ENCODE measurements around the gene TBC1D22A. TPM values are rescaled to one million over a fixed set of nuclear protein-coding genes. Genes with fewer than 3 reads are reported as not detected.

The TBC1D22A gene
- total and polyA plus RNA-seq, 2 experiments from 2014 or later: 15.3 to 19.8 TPM

DNA sequence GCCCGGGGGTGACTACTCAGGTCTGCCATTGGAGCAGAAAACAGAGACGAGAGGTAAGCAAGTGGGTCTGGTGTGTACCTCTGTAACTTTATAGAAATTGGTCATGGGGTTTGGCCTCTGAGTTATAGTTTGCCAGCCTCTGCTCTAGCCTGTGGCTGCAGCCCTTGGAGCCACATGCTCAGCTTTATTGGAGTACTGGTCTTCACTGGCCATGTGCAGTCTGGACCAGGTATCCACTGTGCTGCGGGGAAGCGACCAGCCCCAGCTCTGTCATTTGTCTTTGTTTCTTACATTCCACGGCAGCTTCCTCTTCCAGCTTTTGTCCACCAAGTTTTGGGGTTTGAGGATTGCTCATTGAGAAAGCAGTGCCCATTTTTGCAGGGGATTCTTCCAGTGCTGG is 453.4 kb downstream of the TBC1D22A start:
- Histone ChIP-seq H3K4me2 (no peak overlapping the region), H3K36me3 (replicated peaks; ENCODE audit: insufficient read depth, low read depth) (no peaks in the 10 kb centered on the region), H3K27me3 (no peaks in the 10 kb centered on the region), H4K20me1 (ENCODE audit: insufficient read depth, poor library complexity, severe bottlenecking) (no peaks in the 10 kb centered on the region), H3K4me1 (ENCODE audit: insufficient read depth) (no peaks in the 10 kb centered on the region), H3K9me2 (replicated peaks; ENCODE audit: insufficient read depth) (no peaks in the 10 kb centered on the region), H2AFZ (no peak overlapping the region), H3K4me3 (no peak overlapping the region), H3K9me3 (ENCODE audit: low read depth) (no peaks in the 10 kb centered on the region), H3K79me2 (no peaks in the 10 kb centered on the region), H3K27ac (no peak overlapping the region)
- no peak for TF ChIP-seq EZH2phosphoT487 (IDR thresholded peaks at IDR 0.05; ENCODE audit: low read depth, severe bottlenecking, unreplicated experiment)
- no peak for TF ChIP-seq EZH2 (IDR thresholded peaks at IDR 0.05; ENCODE audit: borderline replicate concordance)
- TF ChIP-seq, protein P1, sequence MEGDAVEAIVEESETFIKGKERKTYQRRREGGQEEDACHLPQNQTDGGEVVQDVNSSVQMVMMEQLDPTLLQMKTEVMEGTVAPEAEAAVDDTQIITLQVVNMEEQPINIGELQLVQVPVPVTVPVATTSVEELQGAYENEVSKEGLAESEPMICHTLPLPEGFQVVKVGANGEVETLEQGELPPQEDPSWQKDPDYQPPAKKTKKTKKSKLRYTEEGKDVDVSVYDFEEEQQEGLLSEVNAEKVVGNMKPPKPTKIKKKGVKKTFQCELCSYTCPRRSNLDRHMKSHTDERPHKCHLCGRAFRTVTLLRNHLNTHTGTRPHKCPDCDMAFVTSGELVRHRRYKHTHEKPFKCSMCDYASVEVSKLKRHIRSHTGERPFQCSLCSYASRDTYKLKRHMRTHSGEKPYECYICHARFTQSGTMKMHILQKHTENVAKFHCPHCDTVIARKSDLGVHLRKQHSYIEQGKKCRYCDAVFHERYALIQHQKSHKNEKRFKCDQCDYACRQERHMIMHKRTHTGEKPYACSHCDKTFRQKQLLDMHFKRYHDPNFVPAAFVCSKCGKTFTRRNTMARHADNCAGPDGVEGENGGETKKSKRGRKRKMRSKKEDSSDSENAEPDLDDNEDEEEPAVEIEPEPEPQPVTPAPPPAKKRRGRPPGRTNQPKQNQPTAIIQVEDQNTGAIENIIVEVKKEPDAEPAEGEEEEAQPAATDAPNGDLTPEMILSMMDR (IDR thresholded peaks at IDR 0.05; ENCODE audit: poor library complexity): no peak
- DNase-seq (ENCODE audit: low spot score): no peak
- 76% methylated on average over 5 of the region's 5 CpGs for WGBS (ENCODE audit: low lambda C conversion rate, missing lambda C conversion rate)

DNA sequence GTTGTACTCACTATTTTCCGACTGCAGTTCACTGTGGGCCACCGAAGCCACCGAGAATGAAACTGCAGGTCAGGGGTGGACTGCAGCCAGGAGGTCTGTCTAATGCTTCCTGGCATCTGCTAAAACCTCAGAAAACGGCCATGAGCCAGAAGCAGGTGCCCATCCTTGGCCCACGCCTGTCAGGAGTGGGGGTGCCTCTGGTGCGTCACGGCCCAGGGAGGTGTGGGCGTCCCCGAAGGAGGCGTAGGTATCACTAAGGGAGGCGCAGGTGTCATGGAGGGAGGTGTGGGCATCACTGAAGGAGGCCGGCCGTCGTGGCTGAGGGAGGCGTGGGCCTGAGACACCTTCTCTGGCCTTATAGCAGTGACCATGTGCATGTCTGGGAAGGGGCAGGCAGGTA is 456.2 kb downstream of the TBC1D22A start:
- H3K4me1 ChIP-seq (ENCODE audit: insufficient read depth): no peaks in the 10 kb centered on the region
- no peaks in the 10 kb centered on the region for H4K20me1 ChIP-seq (ENCODE audit: insufficient read depth, poor library complexity, severe bottlenecking)
- H2AFZ ChIP-seq: no peak overlapping the region
- TF ChIP-seq, protein P1 (IDR thresholded peaks at IDR 0.05; ENCODE audit: poor library complexity): no peak
- no peak for TF ChIP-seq EZH2 (IDR thresholded peaks at IDR 0.05; ENCODE audit: borderline replicate concordance)
- no peak for TF ChIP-seq EZH2phosphoT487 (IDR thresholded peaks at IDR 0.05; ENCODE audit: low read depth, severe bottlenecking, unreplicated experiment)
- no peaks in the 10 kb centered on the region for H3K9me2 ChIP-seq (replicated peaks; ENCODE audit: insufficient read depth)
- H3K4me2 ChIP-seq: no peak overlapping the region
- H3K36me3 ChIP-seq (replicated peaks; ENCODE audit: insufficient read depth, low read depth): no peaks in the 10 kb centered on the region
- H3K79me2 ChIP-seq: no peaks in the 10 kb centered on the region
- H3K9me3 ChIP-seq (ENCODE audit: low read depth): no peaks in the 10 kb centered on the region
- no peaks in the 10 kb centered on the region for H3K27me3 ChIP-seq
- WGBS (ENCODE audit: low lambda C conversion rate, missing lambda C conversion rate): 89% methylated on average over 15 of the region's 15 CpGs
- DNase-seq (ENCODE audit: low spot score): no peak
- no peak overlapping the region for H3K27ac ChIP-seq
- no peak overlapping the region for H3K4me3 ChIP-seq

DNA sequence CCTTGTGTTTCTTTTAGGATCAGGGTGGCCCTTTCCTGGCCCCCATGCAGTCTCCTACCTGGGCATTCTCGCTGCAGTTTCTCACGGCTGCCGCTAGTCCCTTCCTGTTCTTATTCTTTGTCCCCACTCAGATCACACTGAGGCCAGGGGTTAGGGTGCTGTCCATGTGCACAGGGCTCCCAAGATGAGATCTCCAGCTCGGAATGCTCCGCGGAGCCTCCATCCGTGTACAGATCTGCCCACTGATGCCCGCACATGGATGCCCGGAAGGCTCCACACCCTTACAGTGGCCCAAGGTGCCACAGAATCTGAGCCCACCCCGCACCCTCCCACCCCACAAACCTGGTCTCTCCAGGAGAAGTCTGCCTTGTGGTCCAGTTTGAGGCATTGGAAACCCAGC is 457.3 kb downstream of the TBC1D22A start:
- H3K9me3 ChIP-seq (ENCODE audit: low read depth): no peaks in the 10 kb centered on the region
- no peaks in the 10 kb centered on the region for H3K27me3 ChIP-seq
- no peak for DNase-seq (ENCODE audit: low spot score)
- H2AFZ ChIP-seq: no peak overlapping the region
- no peaks in the 10 kb centered on the region for H3K79me2 ChIP-seq
- no peak overlapping the region for H3K4me2 ChIP-seq
- no peaks in the 10 kb centered on the region for H3K9me2 ChIP-seq (replicated peaks; ENCODE audit: insufficient read depth)
- H3K4me3 ChIP-seq: no peak overlapping the region
- no peaks in the 10 kb centered on the region for H4K20me1 ChIP-seq (ENCODE audit: insufficient read depth, poor library complexity, severe bottlenecking)
- no peaks in the 10 kb centered on the region for H3K4me1 ChIP-seq (ENCODE audit: insufficient read depth)
- TF ChIP-seq, protein P1 (IDR thresholded peaks at IDR 0.05; ENCODE audit: poor library complexity): no peak
- TF ChIP-seq EZH2 (IDR thresholded peaks at IDR 0.05; ENCODE audit: borderline replicate concordance): no peak
- TF ChIP-seq EZH2phosphoT487 (IDR thresholded peaks at IDR 0.05; ENCODE audit: low read depth, severe bottlenecking, unreplicated experiment): no peak
- WGBS (ENCODE audit: low lambda C conversion rate, missing lambda C conversion rate): 95% methylated on average over 6 of the region's 10 CpGs
- no peak overlapping the region for H3K27ac ChIP-seq
- H3K36me3 ChIP-seq (replicated peaks; ENCODE audit: insufficient read depth, low read depth): no peaks in the 10 kb centered on the region

DNA sequence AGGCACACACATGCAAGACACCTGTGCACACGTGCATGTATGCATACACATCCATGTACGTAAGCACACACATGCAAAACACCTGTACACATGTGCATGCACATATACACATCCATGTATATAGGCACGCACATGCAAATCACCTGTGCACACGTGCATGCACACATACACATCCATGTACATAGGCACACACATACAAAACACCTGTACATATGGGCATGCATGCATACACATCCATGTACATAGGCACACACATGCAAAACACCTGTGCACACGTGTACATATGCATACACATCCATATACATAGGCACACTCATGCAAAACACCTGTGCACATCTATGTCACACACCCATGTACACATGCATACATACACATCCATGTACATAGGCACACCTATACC is 458.3 kb downstream of the TBC1D22A start:
- no peaks in the 10 kb centered on the region for H4K20me1 ChIP-seq (ENCODE audit: insufficient read depth, poor library complexity, severe bottlenecking)
- H3K4me3 ChIP-seq: no peak overlapping the region
- H3K36me3 ChIP-seq (replicated peaks; ENCODE audit: insufficient read depth, low read depth): no peaks in the 10 kb centered on the region
- no peak for DNase-seq (ENCODE audit: low spot score)
- H3K27ac ChIP-seq: no peak overlapping the region
- no peaks in the 10 kb centered on the region for H3K27me3 ChIP-seq
- no peaks in the 10 kb centered on the region for H3K9me2 ChIP-seq (replicated peaks; ENCODE audit: insufficient read depth)
- WGBS (ENCODE audit: low lambda C conversion rate, missing lambda C conversion rate): 78% methylated on average over 5 of the region's 5 CpGs
- H2AFZ ChIP-seq: no peak overlapping the region
- H3K4me1 ChIP-seq (ENCODE audit: insufficient read depth): no peaks in the 10 kb centered on the region
- H3K79me2 ChIP-seq: no peaks in the 10 kb centered on the region
- H3K4me2 ChIP-seq: no peak overlapping the region
- TF ChIP-seq EZH2 (IDR thresholded peaks at IDR 0.05; ENCODE audit: borderline replicate concordance) (no peak), EZH2phosphoT487 (IDR thresholded peaks at IDR 0.05; ENCODE audit: low read depth, severe bottlenecking, unreplicated experiment) (no peak)
- TF ChIP-seq, protein P1 (IDR thresholded peaks at IDR 0.05; ENCODE audit: poor library complexity): no peak
- H3K9me3 ChIP-seq (ENCODE audit: low read depth): no peaks in the 10 kb centered on the region
